ENCODE data around the gene TMPRSS13.

The TMPRSS13 gene

DNA sequence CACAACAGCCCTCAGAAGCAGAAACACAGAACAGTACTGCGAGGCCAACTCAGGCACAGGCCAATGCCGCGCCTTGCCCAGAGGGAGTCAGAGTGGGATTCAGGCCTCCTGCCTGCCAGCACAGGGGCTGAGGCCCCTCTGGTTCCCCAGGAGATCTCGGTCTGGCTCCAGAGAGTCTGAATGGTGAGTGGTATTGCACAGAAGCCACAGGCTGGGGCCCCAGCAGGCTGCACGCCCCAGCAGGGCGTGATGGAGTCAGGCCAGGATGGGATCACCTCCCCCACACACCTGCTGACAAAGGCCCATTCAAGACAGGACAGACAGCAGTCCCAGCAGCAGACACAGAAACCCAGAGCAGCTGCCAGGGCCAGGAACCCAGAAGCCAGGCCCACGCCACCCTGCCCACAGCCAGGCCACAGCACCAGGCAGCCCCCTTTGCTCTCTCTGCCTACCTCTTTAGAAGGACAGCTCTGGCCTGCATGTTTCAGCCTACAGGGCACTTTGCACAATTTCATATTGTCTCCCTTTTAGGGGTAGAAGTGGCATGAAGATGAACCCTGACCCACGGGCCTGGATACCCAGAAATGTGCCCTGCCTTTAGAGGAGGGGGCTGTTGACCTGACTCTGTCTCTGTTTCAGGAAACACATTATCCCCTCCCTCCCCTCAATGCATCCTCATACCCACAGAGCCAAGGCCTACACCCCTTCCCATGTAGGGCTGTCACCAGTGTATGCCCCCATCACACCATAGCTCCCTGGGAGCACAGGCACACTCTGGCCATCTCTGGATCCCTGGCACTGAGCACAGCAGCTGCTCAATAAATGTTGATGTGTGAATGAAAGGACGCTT is 58.9 kb downstream of the TMPRSS13 start:
- no peak for TF ChIP-seq TCF4 (CRISPR knock-in tag; IDR thresholded peaks at IDR 0.05; ENCODE audit: borderline replicate concordance)
- no peak for TF ChIP-seq CSDC2 (CRISPR knock-in tag; IDR thresholded peaks at IDR 0.05)
- TF ChIP-seq SNAI2 (CRISPR knock-in tag; IDR thresholded peaks at IDR 0.05) = no peak
- TF ChIP-seq GLIS3 (CRISPR knock-in tag; IDR thresholded peaks at IDR 0.05) = no peak
- TF ChIP-seq, protein P1, sequence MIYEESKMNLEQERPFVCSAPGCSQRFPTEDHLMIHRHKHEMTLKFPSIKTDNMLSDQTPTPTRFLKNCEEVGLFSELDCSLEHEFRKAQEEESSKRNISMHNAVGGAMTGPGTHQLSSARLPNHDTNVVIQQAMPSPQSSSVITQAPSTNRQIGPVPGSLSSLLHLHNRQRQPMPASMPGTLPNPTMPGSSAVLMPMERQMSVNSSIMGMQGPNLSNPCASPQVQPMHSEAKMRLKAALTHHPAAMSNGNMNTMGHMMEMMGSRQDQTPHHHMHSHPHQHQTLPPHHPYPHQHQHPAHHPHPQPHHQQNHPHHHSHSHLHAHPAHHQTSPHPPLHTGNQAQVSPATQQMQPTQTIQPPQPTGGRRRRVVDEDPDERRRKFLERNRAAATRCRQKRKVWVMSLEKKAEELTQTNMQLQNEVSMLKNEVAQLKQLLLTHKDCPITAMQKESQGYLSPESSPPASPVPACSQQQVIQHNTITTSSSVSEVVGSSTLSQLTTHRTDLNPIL (CRISPR knock-in tag; IDR thresholded peaks at IDR 0.05; ENCODE audit: low read depth) = no peak
- TF ChIP-seq TOX (CRISPR knock-in tag; IDR thresholded peaks at IDR 0.05; ENCODE audit: borderline replicate concordance) = no peak
- TF ChIP-seq ZNF565 (CRISPR knock-in tag; conservative IDR thresholded peaks at IDR 0.05; ENCODE audit: low read depth) = no peak
- TF ChIP-seq ZNF8 (CRISPR knock-in tag; IDR thresholded peaks at IDR 0.05) = no peak
- TF ChIP-seq ARNTL (CRISPR knock-in tag; IDR thresholded peaks at IDR 0.05; ENCODE audit: borderline replicate concordance, low read depth) = no peak
- TF ChIP-seq RARB (CRISPR knock-in tag; IDR thresholded peaks at IDR 0.05) = no peak
- TF ChIP-seq POU6F1 (CRISPR knock-in tag; IDR thresholded peaks at IDR 0.05; ENCODE audit: borderline replicate concordance, low read depth) = no peak
- no peak for TF ChIP-seq ISL1 (CRISPR knock-in tag; IDR thresholded peaks at IDR 0.05)
- no peak for TF ChIP-seq ZFP30 (CRISPR knock-in tag; IDR thresholded peaks at IDR 0.05)
- no peak for TF ChIP-seq OSR1 (CRISPR knock-in tag; IDR thresholded peaks at IDR 0.05)
- TF ChIP-seq PPARA (CRISPR knock-in tag; IDR thresholded peaks at IDR 0.05; ENCODE audit: borderline replicate concordance) = no peak
- no peak for TF ChIP-seq BACH2 (CRISPR knock-in tag; IDR thresholded peaks at IDR 0.05; ENCODE audit: borderline replicate concordance)
- TF ChIP-seq, protein P2, sequence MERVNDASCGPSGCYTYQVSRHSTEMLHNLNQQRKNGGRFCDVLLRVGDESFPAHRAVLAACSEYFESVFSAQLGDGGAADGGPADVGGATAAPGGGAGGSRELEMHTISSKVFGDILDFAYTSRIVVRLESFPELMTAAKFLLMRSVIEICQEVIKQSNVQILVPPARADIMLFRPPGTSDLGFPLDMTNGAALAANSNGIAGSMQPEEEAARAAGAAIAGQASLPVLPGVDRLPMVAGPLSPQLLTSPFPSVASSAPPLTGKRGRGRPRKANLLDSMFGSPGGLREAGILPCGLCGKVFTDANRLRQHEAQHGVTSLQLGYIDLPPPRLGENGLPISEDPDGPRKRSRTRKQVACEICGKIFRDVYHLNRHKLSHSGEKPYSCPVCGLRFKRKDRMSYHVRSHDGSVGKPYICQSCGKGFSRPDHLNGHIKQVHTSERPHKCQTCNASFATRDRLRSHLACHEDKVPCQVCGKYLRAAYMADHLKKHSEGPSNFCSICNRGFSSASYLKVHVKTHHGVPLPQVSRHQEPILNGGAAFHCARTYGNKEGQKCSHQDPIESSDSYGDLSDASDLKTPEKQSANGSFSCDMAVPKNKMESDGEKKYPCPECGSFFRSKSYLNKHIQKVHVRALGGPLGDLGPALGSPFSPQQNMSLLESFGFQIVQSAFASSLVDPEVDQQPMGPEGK (CRISPR knock-in tag; IDR thresholded peaks at IDR 0.05; ENCODE audit: borderline replicate concordance) = no peak
- ATAC-seq = no peak; the same call in 2 of the 3 replicates

GRCh38 chr11:117869604-117870003 is 59.6 kb downstream of the TMPRSS13 start:
- TF ChIP-seq CSDC2 (CRISPR knock-in tag; IDR thresholded peaks at IDR 0.05) = no peak
- no peak for TF ChIP-seq SNAI2 (CRISPR knock-in tag; IDR thresholded peaks at IDR 0.05)
- TF ChIP-seq, protein P3, sequence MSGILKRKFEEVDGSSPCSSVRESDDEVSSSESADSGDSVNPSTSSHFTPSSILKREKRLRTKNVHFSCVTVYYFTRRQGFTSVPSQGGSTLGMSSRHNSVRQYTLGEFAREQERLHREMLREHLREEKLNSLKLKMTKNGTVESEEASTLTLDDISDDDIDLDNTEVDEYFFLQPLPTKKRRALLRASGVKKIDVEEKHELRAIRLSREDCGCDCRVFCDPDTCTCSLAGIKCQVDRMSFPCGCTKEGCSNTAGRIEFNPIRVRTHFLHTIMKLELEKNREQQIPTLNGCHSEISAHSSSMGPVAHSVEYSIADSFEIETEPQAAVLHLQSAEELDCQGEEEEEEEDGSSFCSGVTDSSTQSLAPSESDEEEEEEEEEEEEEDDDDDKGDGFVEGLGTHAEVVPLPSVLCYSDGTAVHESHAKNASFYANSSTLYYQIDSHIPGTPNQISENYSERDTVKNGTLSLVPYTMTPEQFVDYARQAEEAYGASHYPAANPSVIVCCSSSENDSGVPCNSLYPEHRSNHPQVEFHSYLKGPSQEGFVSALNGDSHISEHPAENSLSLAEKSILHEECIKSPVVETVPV (CRISPR knock-in tag; IDR thresholded peaks at IDR 0.05) = no peak
- no peak for TF ChIP-seq ZFP3 (CRISPR knock-in tag; IDR thresholded peaks at IDR 0.05)
- no peak for TF ChIP-seq ARNTL (CRISPR knock-in tag; IDR thresholded peaks at IDR 0.05; ENCODE audit: borderline replicate concordance, low read depth)
- ATAC-seq = no peak

DNA sequence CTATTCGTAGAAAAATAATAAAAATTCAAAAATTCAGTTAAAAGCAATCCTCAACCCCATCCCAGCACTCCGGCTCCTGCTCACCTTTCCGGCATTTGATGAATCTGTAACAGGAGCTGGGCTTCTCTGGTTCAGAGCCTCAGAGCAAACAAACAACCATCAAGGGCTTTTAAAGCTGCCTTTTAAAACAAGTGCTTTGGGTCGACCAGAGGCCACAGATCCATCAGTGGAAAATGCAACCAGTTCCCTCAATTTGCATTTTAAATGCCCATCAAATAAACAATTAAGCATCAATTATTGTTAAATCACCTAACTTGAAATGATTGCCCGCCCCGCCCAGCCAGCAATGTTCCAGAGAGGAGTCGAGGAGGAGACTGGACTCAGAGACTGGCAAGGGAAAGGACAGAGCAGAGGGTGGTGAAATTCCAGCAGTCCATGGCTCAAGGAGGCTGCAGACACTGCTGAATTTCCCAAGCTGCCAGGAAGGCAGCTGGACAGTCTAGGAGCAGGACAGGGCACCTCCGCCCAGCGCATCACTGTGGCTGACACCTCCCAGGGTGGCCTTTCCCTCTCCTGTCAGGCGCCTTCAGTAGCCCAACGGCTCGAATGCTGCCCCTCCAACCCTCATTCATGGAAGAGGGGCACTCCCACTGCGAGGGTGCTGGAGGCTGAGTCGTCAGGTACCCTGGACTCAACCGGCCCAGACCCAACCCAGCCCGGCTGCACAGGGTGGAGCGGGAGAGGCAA is 60.2 kb downstream of the TMPRSS13 start:
- no peak for TF ChIP-seq ZFP30 (CRISPR knock-in tag; IDR thresholded peaks at IDR 0.05)
- TF ChIP-seq GLIS3 (CRISPR knock-in tag; IDR thresholded peaks at IDR 0.05) = no peak
- TF ChIP-seq, protein P1 (CRISPR knock-in tag; IDR thresholded peaks at IDR 0.05; ENCODE audit: low read depth) = no peak
- no peak for TF ChIP-seq ZNF8 (CRISPR knock-in tag; IDR thresholded peaks at IDR 0.05)
- ATAC-seq = no peak

Measured in SK-N-SH treated with all-trans-retinoic acid at 6 μM for 48 hours (cell line).